Measurements from ENCODE around the gene PDGFC. TPM values are rescaled to one million over a fixed set of nuclear protein-coding genes. Genes with fewer than 3 reads are reported as not detected.

PDGFC gene
- total RNA-seq, 2 donors from 2014 or later = 16.5 to 18.5 TPM

GRCh38 chr4:156977435-156978160 is 6.0 kb upstream of the PDGFC start:
- intact Hi-C loops (cut with DNase I) = no loop called here
- DNase-seq (no peak), ATAC-seq (peak in 1 of 2 donors; percentile 59)

DNA sequence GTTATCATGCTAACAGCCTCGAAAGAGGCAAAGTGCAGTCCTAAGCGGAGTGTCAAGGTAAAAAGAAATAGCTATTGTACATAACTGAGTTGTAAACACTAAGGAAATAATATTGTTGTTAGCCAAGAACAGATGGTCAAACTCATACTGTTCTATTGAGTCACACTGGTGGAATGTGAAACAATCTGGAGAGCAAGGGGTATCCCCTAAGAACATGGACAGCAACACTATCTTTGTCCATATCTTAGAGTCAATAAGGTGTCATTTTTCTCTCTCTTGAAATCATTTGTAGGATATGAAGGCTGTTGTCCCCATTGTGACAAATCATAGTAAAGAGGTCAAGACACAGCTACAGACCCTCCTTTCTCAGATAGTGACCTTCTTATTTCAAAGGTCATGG is 4.5 kb upstream of the PDGFC start:
- ATAC-seq (no peak), DNase-seq (no peak)
- intact Hi-C loops (cut with DNase I) = no loop called here

GRCh38 chr4:156975686-156976085 is 4.1 kb upstream of the PDGFC start:
- DNase-seq (no peak), ATAC-seq (no peak)
- intact Hi-C loops (cut with DNase I) = no loop called here

- no peak for ATAC-seq
- intact Hi-C loops (cut with DNase I) = loop anchor here in 1 of 2 donors (5.0 kb wide), 1 partner anchor 73 kb away; no protein-coding TSS in a partner anchor
- no peak for DNase-seq
Measured at GRCh38 chr4:156974264-156974663, 2.7 kb upstream of the PDGFC start.

DNA sequence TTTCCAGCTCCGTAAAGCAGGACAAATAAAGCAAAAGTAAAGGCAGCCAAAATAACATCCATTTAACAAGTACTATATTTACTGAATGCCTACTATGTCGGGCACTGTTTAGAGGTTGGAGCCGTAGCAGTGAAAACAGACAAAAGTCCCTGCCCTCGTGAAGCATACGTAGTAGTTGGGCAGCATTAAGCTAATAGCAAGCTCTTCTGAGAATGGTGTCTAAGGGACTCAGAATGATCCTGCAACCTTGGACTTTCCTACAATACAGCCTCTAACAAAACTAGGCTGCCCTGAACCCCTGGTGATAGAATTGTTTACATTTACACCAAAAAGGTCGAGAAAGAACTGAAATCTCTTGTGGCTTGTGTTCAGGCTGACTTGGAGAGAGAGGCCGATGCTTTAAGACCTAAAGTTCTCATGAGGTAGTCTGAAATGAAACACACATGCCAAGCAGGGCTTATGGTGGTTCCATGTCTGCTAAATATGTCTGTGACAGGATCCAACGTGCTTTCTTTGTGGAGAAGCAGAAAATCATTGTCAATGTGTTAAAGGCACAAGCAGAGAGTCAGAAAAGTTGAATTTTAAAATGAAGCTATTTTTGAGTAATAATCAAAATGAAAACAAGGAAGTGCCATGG is 898 bp upstream of the PDGFC start:
- intact Hi-C loops (cut with DNase I) = loop anchor here in 1 of 2 donors (5.0 kb wide), 1 partner anchor 75 kb away; no protein-coding TSS in a partner anchor
- ATAC-seq (peak in 1 of 2 donors; percentile 6), DNase-seq (no peak)

DNA sequence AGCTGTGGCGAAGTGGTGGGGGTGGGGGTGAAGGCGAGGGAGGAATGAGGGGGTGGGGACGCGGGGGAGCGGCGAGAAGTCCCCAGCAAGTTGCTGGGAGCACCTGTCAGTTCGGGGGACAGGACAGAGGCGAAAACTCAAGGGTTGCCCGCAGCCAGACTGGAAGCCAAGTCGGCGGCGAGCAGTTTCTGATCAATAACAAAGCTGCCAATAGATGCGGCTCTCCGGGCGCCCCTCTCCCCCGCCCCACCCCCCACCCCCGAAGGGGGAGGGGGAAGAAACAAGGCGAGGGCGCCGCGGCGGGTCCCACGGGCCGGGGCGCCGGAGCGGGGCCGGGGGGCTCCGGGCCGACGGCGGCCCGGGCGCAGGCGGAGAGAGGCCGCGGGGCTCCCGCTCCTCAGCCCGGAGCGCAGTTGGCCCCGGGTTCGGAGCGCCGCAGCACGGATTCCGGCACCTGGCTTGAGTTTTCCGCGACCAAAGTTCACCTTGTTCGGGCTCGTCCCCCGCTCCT is 379 bp downstream of the PDGFC start:
- DNase-seq (peak; percentile 37), ATAC-seq (peak; percentile 11 to 12)
- intact Hi-C loops (cut with DNase I) = loop anchor here in 1 of 2 donors (5.0 kb wide), 1 partner anchor 76 kb away; no protein-coding TSS in a partner anchor

DNA sequence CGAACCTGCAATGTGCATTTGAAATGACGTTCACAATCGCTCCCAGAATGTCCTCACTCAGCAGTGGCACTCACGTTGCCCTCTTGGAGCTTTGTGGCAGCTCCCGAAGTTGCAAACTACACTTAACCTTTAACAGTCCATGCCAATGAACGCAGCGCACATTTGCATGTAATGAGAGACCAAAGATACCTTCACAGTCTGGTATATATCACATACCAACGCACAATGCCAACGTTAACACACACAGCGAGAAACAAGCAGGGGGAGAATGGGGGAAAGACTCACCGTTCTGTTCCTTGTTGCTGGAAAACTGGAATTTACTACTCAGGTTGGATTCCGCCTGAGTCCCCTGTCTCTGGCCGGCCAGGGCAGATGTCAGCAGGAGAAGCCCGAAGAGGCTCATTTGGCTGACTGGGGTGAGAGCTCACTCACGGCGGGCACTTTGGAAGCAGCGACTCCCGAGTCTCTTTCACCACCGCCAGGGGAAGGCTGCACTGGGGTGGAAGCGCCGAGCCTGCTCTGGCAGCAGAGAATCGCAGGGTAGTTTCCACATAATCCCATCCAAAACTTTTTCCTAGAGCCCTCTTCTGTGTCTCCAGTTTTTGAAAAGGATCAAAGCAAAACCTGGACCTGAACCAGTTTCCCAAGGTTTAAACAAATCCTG is 966 bp downstream of the PDGFC start:
- DNase-seq (peak; percentile 77), ATAC-seq (peak; percentile 59 to 70)
- intact Hi-C loops (cut with DNase I) = loop anchor here in 1 of 2 donors (5.0 kb wide), 1 partner anchor 77 kb away; no protein-coding TSS in a partner anchor

- no peak for ATAC-seq
- intact Hi-C loops (cut with DNase I) = loop anchor here in 1 of 2 donors (5.0 kb wide), 2 partner anchors 77 to 493 kb away; no protein-coding TSS in a partner anchor
- DNase-seq = no peak
Measured at GRCh38 chr4:156969911-156970310, 1.7 kb downstream of the PDGFC start.

GRCh38 chr4:156969101-156969500 is 2.5 kb downstream of the PDGFC start:
- intact Hi-C loops (cut with DNase I) = loop anchor here in 1 of 2 donors (5.0 kb wide), 1 partner anchor 492 kb away; no protein-coding TSS in a partner anchor
- DNase-seq (no peak), ATAC-seq (no peak)

- peak; percentile 51 for DNase-seq
- ATAC-seq = peak; percentile 28 to 60
- intact Hi-C loops (cut with DNase I) = loop anchor here in 1 of 2 donors (5.0 kb wide), 1 partner anchor 491 kb away; no protein-coding TSS in a partner anchor
Measured at GRCh38 chr4:156968479-156968984, 3.1 kb downstream of the PDGFC start.

GRCh38 chr4:156966836-156967235 is 4.8 kb downstream of the PDGFC start:
- ATAC-seq (no peak), DNase-seq (no peak)
- intact Hi-C loops (cut with DNase I) = loop anchor here in 1 of 2 donors (5.0 kb wide), 1 partner anchor 490 kb away; no protein-coding TSS in a partner anchor

DNA sequence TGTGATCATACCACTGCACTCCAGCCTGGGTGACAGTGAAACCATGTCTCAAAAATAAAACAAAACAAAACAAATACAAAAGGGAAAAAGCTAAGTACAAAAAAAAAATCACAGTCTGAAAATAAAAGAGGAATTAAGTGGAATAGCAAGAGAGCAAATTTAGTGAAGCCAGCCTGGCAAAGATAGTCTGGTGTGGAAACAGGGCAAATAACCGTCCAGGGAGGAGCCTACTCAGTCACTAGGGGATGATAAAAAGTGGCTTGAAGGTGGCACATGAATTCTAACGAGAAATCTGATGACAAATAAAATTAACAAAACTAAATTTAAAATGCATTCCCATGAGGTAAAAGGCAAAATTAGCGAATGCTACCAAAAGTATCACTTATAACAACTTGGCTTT is 8.2 kb downstream of the PDGFC start:
- ATAC-seq (no peak), DNase-seq (no peak)
- intact Hi-C loops (cut with DNase I) = no loop called here

- ATAC-seq = peak; percentile 19 to 72
- intact Hi-C loops (cut with DNase I) = no loop called here
- no peak for DNase-seq
Measured at GRCh38 chr4:156962528-156962974, 9.0 kb downstream of the PDGFC start.

DNA sequence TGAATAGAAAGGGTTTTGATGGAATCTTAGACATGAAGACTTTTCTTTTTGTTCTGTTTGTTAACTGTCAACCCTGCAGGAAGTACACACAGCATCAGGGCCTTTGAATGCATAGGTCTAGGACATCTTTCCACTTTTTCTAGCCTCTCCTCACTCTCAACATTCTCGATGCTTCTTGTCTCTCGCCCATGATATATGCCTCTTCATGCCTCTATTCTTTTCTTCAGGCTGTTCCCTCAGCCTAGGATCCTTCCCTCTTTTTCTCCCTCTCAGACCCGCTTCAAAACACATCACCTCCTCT is 9.6 kb downstream of the PDGFC start:
- intact Hi-C loops (cut with DNase I) = no loop called here
- ATAC-seq = no peak
- DNase-seq = no peak

DNA sequence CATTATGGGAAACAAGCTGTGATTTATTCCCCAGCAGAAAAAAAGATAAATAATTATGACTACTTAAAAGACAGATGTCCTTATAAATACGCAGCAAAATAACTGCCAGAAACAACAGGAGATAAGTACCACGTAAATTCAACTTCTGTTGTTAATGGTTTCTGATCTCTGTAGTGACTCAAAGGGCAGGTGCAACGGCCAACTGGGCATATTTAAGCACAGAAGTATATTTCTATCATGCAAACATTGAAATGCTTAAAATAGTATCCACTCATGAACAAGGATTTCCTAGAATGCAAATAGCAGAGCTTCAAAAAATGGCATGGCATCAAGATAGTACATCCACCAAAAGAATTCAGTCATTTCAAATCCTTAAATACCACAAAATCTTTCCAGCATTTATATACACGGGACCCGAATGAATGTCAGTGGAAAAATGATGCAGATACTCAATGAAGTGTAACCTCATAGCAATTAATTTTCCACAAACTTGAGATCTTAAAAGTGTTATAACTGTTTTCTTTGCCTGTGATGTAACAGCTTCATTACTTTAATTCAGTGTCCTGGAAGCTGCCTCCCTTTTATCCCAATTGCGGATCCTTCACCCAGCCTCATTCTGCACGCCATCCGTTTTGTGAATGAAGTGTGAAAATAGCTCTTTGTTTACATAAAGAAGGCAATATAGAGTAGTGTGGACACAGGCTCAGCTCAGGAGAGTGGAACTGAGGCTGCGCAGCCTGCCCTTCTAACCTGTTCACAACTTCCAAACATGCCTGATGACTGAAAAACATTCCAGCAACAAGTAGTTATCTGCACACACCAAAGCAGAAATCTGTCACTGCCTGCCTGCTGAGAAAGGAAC is 10.2 kb downstream of the PDGFC start:
- ATAC-seq (peak in 1 of 2 donors; percentile 47), DNase-seq (no peak)
- intact Hi-C loops (cut with DNase I) = no loop called here

GRCh38 chr4:156959298-156959702 is 12.3 kb downstream of the PDGFC start:
- DNase-seq = no peak
- no peak for ATAC-seq
- intact Hi-C loops (cut with DNase I) = no loop called here

DNA sequence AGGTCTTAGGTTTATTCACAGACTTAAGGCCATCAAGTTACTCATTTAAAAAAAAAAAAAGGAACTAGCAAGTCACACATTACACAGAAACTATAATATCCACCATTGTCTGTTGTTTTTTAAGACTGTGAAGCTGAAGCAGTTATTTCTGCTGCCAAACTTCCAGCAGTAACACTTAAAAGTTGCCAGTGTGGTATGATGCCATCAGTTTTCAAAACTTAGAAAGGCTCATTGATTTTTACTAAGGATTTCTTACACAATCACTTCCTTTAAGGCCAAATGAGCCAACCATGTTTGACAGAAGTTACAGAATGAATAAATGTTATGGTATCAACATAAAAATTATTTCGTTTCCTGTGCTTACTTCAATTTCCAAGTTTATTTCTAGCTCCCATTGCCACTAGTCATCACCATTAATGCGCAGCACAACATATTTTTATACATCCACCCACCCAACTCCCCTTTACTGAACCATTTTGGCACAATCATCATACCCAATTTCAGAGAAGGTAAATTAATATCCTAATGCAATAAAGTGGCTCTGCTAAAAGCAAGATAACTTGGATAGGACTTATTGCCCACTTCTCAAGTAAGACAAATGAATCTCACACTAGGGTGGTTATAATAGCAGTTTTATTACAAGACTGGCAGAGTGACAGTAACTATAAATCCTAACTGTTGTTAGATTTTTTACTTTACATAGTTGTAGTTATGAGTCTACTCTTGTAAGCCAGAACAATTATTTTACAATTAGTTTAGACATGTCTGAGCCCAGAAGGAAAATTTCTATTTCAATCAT is 13.1 kb downstream of the PDGFC start:
- ATAC-seq = no peak
- intact Hi-C loops (cut with DNase I) = no loop called here

GRCh38 chr4:156957556-156957955 is 14.0 kb downstream of the PDGFC start:
- DNase-seq = no peak
- ATAC-seq = no peak
- intact Hi-C loops (cut with DNase I) = no loop called here

More for the DNA sequence above, 13.1 kb downstream of the PDGFC start:
- no peak for DNase-seq
